ENCODE data around the gene DQX1.

Gene DQX1

DNA sequence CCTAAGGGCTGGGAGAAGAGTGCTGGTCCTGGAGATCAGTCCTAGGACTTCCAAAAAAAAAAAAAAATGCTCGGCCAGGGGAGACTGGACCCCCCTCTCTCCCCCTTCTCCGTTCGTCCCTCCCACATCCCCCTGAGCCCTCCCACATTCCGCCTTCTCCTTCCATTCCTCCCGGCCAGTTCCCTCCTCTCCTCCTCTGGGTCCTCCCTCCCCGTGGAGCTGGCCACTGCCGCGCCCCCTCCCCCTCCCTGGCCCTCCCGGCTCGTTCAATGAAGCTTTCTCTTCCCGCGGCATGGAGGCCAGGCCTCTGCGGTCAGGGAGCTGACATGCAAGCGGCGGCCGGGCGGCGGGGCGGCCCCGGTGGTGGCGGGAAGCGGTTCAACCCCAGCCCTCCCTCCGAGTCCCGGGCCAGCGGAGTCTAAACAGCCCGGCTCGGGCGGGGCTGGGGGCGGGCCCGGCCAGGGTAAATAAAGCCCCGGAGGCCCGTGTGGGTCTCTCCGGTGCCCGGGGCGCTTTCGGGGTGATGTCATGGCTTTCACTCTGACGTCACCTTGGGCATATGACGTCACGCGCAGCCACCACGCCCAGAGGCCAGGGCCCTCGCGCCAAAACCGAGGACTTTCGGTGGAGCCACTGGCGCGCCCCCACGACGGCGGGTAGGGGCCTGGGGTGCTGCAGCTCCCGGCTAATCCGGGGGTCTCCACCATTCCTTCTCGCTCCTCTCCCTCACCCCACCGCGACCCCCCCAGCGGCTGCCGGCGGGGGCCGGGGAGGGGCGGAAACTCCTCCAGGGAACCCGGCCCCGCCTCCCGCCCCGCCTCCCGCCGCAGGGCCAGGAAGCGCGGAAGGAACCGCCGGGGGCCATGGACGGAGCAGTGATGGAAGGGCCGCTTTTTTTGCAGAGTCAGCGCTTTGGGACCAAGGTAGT, 28.1 kb upstream of the DQX1 start, which contains the start of the genes DOK1 and LOXL3:
TSS of gene DOK1 (plus strand) at position 829 of the 928 bp plus-strand sequence. CDS start at position 864, 35 bp downstream.
TSS of gene LOXL3 (minus strand) at position 51 of the 928 bp plus-strand sequence. CDS start 1,308 bp downstream, outside the sequence.
- DNase-seq: peak; percentile 16 to 46

DNA sequence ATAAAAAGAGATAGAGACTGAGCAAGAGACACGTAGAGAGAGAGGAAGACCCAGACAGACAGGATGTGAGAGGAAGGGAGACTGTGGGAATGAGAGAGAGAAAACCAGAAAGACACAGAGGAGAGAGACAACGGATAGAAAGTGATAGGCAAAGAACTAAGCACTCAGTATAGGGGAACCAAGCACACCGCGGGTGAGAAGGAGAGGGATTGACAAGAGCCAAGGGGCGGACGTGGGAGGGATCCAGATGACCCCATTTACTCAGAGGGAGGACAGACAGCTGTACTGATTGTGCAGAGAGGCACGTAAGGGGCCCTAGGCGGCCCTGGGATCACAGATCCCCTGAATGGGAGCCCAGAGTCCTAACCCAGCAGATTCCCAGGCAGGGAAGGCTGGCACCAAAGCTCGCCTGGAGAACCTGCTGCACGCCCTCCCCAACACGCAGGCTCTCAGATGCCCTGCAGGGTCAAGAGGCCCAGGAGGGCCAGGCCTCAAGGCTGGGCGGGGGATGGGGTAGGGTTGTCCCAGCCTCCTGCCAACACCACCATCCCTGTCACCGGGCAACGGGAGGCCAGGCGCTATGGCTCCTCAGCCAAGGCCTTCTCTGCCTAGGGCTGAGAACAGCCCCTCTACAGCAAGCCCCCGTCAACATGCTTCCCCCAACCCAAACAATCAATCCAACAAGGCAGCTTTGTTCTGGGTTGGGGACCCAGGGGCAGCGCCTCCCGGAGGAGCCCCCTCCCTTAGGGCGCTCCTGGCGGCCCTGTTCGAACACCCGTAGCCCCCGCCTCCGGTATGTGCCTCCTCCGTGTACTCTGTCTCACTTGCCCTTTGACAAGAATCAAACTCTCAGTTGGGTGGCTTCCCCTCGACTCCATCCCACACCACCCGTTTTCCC, 27.1 kb upstream of the DQX1 start:
- DNase-seq: no peak

DNA sequence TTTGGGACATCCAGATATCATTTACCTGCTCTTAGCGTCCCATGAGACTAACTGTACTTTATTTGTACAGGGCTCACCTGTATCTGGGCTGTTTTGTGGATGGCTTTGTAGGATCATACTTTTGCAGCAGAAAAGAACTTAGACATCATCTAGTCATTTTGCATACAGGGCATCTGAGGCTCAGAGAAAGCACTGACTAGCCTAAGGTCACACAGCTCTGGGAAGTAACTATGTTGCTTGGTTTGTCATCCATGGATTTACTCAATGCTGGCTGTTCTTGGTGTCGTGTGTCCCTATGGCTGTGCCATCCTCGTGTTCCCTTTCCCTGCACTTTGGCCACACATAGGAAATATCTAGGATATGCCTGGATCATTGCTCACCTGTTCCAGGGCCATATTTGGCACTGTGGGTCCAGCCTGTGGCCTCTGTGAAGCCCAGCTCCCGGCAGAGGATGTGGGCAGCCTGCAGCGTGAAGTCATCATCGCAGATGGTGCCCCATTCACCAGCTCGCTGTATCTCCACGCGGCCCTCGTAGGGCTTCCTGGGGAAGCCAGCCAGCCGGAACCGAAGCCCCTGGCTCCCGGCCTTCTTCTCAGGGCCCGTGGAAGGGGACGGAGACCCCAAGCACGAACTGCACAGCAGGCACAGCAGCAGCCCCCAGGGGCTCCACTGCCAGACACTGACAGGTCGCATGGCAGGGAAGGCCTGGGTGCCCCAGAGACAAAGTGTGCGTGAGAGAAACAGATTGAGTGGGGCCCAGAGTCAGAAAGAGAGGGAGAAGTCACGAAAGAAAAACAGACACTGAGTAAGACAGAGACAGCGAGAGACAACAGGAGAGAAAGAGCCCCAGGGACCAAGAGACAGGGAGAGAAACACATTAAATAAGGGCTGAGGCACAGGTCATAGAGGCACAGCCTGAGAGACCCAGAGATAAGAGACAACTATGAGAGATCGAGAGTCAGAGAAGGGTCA, 26.2 kb upstream of the DQX1 start:
- DNase-seq: no peak

DNA sequence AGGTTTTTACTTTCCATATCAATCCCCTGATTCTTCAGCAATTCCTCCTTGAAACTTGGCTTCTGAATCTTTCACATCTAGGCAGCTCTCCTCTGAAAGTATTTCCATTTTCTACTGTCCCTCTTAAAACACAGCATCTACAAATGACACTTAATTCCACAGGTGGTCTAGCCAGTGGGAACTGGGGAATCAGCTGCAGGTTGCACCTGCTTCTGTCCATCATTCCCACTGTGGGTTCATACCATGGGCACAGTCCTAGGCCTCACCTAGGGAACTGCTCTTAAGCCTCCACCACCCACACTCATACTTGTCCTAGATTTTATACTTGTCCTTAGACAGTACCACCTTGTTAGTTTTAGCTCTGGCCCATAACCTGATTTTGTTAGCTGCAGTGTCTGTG, 25.5 kb upstream of the DQX1 start:
- no peak for DNase-seq

DNA sequence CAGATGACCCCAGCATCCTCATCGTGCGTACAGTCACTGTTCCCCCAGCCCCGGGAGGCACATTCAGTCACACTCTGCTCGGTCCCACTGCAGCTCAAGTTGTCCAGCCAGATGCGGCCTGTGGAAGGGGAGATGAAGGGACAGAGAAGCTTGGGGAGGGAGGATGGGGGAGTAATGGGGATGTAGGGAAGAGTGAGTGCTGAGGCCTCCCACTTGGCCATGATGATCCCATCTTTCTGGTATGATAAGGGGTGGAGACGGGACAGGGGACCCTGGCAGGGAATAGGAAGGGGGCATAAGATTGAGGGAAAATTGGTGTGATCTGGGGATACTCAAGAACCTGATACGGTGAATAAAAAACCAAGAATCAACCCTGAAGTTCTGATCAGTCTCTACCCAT, 24.2 kb upstream of the DQX1 start:
- DNase-seq: no peak

DNA sequence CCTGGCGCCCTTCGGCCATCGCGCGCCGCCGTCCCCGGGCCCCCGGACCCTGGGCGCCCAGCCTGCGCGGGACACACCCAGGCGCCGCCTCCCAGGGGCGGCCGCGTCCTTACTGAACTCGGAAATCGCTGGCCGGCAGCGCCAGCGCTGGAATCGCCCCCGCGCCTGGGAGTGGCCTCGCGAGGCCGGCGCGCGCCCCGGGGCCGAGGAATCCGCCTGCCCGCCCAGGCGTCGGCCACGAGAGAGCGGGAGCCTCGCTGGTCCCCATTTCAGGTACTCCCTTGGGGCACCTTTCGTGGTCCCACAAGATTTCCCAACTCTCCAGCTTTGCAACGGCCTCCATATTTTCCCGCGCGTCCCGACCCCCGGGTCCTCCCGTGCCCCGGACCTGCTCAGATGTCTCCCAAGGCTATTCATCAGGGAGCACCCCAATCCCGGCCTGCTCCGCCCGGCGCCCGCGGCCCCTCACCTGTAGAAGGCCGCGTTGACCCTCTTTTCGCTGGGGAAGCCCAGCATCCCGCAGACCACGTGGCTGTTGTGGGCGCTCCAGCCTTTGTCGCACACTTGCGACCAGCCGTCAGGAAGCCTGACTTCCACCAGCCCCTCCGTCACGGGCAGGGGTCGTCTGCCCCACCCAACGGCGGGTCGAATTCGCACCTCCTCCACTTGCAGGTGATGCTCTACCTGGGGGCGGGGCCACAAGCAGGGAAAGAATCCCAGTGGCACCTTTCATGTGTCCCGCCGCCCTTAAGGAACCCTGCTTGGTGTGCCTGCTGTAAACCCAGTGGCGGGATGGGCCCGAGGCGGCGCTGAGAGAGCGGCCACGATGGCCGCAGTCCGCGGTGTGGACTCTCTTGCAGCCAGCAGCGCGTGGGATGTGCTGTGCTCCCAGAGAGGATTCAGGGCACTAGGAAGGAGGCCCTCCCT, 23.1 kb upstream of the DQX1 start:
- DNase-seq: peak in 1 of 2 experiments; percentile 60

DNA sequence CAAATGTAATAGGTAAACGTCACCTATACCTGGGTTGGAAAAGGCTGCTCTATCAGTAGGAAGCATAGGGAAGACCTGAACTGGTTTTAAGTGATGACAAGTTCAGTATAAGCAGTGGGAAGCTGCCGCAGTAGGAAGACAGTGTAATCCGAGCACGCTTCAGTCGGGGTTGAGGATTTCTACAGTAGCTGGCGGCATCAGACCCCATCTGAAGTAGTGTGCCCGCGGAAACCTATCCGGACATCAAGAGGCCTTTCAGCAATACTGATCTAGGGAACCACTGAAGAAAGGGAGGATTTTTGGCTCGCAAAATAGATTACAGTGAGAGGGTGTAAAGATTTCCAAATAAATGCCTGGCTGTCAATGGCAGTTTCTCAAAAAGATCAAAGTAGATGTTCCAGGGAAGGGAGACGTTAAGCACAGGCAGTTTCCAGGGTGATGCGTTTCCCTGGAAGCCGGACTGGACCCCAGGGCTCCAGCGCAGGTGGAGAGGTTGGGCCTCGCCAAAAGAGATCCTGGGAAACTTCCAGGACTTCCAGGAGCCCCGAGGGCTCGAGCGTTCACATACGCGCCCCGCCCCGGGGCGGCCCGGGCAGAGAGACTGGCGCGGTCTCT, 22.4 kb upstream of the DQX1 start:
- DNase-seq: peak; percentile 57 to 74

DNA sequence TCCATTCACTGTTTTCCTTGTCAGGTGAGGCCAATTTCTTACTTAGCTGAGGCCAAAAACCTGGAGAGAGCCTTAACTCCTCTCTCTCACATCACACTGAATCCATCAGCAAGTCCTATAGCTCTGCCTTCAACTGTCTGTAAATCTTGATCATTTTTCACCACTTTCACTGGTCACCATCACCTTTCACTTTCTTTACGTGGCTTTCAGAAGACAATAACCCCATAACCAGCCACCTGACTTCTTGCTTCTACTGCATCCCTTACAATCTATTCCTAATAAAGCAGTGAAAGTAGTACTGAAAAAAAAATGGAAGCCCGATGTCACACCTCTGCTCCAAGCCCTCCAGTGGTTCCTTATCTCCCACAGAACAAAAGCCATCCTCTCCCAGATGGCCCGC, 20.0 kb upstream of the DQX1 start:
- DNase-seq: no peak

DNA sequence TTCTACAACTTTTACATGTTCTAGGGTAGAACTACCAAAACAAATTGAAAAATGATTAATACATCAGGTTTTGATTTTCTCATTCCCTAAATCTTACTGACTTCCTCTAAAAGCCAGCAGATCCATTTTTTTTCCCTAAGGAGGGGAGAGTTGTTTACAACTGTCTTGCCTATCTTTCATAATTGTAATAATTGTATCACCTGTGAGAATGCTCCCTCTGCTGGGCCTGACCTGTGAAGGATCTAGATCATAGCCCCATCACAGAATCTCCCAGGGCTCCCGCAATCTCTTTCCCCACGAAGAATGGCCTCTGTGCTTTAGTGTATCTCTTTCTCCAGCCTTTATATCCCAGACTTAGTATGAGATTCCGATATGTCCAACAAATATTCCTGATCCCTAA, 18.6 kb upstream of the DQX1 start:
- DNase-seq: no peak

DNA sequence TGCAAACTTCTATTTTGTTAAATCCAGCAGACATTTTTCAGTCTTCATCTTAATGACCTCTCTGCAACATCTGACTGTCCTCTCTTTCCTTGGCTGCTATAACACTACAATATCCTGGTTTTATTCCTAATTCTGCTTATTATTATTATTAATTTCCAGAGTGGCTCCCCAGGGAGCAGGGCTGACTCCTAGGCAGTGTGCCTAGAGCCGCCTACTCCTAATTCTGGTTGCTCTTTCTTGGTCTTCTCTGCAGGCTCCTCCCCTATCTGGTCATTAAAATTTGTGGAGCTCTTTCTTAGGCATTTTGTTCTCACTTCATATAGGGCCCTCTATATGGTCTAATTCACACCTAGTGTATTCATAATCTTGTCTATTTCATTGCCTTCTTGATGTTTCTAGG, 16.9 kb upstream of the DQX1 start:
- no peak for DNase-seq

DNA sequence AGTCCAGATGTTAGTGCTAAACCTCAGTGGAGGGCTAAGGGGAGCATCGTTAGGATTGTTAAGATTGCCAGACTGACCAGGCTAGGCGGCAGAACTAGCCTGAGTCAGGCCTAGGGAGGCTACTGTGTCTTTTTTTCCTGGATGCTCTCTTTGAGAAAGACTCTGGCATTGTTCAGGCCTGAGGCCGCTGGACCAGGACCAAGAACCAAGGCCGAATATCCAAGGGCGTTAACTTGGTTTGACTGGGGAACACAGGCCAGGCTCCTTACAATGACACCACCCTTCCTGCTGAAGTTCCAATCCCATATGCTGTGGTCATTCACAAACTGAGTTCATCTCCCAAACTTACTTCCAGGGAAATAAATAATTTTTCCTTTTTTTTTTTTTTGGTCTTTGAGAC, 14.3 kb upstream of the DQX1 start:
- DNase-seq: no peak

DNA sequence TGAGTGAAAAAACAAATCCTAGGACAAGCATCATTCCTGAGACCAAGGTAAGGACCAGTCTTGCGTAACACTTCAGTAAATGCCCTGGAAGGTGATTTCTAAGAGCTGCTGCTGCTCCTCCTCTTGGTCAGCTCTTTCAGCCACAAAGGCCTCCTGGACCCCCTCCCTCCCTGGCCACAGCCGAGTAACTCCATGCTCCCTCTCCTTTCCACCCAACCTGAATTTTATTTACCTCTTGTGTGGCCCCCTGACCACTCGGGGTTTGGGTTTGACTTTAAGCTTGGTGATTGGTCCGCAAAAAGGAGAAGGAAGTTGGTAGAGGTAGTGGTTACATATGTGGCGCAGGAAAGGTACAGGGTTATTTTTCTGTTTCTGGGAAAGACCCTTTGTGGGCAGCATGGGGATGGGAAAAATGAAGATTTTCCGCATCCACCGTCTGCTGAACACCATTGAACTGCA, 12.9 kb upstream of the DQX1 start:
- DNase-seq: no peak

DNA sequence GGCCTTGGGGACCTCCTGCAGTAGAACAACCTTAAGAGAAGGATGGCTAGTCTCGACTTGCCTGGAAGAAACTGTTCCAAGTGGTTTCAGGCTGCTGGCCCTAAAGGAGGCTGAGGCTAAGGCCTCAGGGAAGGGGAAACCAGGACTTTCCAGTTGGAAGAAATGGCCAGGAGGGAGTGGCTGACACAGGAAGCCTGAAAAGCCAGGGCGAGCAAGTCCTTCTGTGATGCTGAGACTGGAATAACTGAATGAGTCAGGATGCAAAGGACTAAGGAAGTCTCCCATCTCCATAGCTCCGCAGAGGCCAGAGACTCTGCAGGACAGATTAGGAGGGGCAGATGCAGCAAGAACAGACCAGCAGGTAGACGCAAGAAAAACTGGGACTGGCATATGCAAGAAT, 11.1 kb upstream of the DQX1 start:
- DNase-seq: no peak

DNA sequence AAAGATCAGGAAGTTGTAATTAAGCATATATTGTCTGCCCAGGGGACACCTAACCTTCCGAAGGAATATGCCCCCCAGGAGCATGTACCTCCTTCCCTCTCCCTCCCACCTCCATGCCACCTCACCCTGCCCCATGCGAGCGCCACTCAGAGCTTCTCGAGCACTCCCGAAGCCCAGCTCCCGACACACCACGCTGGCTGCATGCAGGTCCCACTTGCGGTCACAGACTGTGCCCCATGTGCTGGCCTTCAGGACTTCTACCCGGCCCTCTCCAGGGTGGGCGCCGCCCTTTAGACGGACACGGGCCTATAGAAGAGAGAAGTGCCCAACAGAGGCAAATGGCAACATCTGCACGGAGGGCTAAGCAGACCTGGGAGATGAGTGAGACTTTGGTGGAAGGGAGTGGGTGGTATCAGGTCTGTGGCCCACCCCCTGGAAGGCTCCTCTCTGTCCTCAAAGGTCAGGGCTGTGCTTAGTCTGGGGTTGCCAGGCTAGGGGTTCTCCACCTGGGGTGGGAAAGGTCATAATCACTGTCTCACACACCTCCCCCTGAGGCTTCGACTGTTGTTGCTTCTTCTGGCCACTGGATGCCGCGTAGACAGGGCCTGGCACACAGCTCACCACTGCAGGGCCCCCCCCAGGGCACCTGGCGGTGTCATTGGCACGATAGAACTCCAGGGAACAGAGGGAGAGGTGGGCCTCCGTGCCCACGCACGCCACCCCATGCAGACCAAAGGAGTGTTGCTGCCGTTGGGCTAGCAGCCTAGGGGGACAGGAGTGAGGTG, 10.3 kb upstream of the DQX1 start:
- DNase-seq: no peak

DNA sequence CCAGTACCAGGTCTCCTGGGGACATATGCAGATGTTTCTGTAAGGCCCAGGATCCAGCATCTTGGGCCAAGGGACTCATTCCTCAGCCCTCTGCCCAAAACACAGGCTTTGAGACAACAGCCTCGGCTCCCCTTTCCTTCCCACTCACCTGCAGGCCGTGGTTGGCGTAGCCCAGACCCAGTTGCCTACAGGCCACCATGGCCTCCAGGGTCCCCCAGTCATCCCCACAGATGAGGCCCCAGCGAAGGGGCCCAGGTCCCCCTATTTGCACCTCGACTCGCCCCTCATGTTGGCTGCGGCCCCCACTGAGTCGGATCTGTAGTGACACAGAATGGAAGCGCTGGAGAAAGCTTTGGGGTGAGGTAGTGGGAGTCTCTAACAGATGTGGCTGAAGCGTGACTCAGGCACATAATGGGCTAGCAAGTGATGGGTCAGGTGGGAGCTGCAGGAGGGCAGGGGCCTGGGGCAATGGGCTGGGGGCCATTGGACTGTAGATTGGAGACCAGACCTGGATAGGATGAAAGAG, 9.5 kb upstream of the DQX1 start:
- DNase-seq: no peak

DNA sequence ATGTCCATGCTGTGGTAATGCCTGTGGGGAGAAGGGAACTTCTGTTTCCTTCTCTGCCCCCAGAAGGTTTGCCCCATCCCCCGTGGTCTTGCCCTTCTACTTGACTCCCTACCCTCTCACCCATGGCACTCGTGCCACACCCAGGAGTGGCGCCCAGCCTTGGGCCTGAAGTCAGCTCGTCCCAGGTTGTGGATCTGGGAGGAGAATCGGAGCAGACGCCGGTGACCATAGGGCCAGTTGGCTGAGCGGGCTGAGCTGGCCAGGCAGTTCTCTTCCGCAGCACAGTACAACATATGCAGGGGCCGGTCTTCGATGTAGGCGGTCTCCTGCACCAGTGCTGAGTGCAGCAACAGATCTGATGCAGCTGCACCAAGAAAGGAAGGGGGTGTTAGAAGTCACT, 8.4 kb upstream of the DQX1 start:
- DNase-seq: no peak

DNA sequence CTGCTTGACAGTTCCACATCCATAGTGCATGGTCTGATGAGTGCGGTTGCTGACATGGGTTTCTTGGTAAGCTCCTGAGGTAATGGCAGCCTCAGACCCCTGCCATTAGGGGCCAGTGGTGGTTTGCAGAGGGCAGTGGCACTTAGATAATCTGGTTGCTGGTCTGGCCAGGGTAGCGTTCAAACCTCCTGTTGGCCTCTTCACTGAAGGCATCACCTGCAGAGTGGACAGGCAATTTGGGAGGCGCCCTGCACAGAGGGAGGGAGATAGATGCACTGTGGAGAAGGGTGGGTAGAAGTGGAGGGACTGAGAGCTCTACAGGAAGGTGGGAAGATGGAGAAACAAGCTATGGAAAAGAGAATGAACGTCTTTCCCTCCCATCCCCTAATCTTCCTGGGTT, 7.4 kb upstream of the DQX1 start:
- no peak for DNase-seq

DNA sequence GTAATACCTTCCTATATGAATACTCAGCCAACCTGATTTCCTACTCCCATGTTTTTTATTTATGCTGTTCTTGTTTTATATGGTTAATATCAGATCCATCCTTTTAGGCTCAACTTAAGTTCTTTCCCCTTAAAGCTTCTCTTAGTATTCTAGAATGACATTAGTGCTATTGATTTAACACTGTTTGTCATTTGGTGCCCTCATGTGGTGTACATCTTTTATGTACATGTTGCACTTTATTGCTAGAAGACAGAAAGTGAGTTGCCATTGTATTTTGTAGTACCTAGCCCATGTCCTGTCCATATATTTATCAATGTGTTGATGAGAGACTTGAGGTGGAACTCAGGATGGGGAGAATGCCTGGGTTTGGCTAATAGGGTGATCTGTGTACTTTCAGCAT, 6.2 kb upstream of the DQX1 start:
- peak in 1 of 2 experiments; percentile 70 for DNase-seq

DNA sequence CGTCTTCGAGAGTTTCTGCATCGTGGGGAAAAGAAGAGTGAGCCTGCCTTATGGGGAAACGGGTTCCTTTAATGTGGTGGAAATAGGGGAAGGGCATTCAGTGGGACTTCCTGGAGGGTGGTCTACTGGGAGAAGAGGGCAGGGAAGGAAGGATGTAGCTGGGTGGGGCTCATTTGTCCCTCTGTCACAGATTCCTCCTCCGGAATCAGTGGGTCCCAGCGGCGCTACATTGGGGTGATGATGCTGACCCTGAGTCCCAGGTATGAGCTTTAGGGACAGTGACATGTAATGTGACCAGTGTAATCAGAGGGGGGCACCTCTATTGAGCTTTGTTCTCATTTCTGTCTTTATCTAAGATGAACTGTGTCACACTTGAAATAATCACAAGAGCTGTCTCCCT, 5.6 kb upstream of the DQX1 start:
- DNase-seq: no peak
